ENCODE data around the gene FMN1. TPM values are rescaled to one million over a fixed set of nuclear protein-coding genes. Genes with fewer than 3 reads are reported as not detected.

Gene FMN1
- polyA plus RNA-seq, 2 donors = 1.0 to 2.1 TPM

DNA sequence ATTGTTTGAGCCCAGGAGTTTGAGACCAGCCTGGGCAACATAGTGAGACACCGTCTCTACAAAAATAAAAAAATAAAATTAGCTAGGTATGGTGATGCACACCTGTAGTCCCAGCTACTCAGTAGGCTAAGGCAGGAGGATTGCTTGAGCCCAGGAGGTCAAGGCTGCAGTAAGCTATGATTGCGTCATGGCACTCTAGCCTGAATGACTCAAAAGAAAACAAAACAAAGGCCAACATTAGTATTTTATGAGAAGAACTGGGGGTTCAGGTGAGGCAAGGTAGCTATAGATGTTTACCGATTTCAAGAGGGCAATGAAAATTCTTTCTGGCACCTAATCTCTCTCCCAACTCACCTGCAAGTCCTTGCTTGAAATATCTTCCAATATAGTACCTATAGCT, 399.5 kb downstream of the FMN1 start:
- Histone ChIP-seq H3K36me3 (ENCODE audit: control insufficient read depth in 2 of 2, insufficient read depth in 2 of 2, low read length in 1 of 2) (no peaks in the 10 kb centered on the region), H3K27ac (ENCODE audit: low read depth in 2 of 2, low read length in 1 of 2) (no peak overlapping the region), H3K9me3 (ENCODE audit: control insufficient read depth in 2 of 2, insufficient read depth in 1 of 2, low read depth in 1 of 2, low read length in 1 of 2) (no peaks in the 10 kb centered on the region), H3K27me3 (ENCODE audit: control insufficient read depth in 1 of 2, insufficient read depth in 2 of 2, low read length in 2 of 2) (no peaks in the 10 kb centered on the region), H3K4me3 (ENCODE audit: low read depth in 1 of 2, low read length in 2 of 2) (no peak overlapping the region), H3K4me1 (ENCODE audit: control insufficient read depth in 2 of 2, insufficient read depth in 2 of 2, low read length in 1 of 2) (no peaks in the 10 kb centered on the region)
- WGBS, 2 donors = 60 to 76% methylated on average over 3 of the region's 3 CpGs

DNA sequence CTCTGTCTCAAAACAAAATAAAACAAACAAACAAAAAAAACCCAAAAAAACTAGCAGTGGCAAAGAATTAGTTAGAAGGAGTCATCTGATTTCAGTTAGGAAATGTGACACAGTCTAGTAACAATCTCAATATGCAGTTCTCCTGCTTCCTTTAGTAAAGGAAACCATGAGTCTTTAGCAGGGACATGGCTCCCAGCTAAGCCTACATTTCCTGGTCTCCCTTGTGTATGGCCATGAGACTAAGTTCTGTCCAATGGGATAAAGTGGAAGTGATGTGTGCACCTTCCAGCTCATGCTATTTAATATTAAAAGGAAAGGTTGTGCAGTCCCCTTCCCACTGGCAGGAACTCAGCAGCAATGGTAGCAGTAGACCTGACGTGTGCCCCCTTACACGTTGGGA, 402.1 kb downstream of the FMN1 start:
- 36 to 57% methylated on average over 2 of the region's 2 CpGs for WGBS, 2 donors

DNA sequence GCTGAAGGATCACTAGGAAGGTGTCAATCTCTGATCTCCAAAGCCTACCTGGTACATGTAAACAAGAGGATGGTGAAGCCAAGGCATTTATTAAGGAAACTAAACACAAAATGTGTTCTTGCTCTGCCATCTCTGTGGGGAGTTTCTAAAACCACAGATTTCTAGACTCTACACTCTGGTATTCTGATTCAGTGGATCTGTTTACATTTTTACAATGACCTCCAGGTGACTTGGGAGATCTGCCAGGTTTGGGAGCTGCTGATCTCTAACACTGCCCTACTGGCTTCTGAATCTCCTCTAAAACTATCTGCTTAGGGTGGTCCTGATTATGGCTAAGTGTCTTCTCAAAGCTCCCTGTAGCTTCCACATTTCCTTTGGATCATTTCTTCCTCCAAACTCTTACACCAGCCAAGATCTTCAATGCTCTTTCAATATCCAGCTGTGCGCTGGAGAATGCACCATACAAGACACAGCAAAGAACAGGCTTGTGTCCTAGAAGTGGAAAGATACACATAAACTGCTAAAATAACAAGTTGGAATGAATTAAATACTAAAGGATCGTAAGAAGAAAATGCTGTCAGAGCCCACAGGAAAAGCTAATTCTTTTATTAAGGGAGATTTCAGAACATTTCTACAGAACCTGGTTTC, 404.0 kb downstream of the FMN1 start:
- H3K4me3 ChIP-seq (ENCODE audit: low read depth in 1 of 2, low read length in 2 of 2) = no peak overlapping the region
- H3K27me3 ChIP-seq (ENCODE audit: control insufficient read depth in 1 of 2, insufficient read depth in 2 of 2, low read length in 2 of 2) = no peaks in the 10 kb centered on the region
- no peak overlapping the region for H3K27ac ChIP-seq (ENCODE audit: low read depth in 2 of 2, low read length in 1 of 2)
- 86 to 91% methylated on average over 2 of the region's 2 CpGs for WGBS, 2 donors
- no peaks in the 10 kb centered on the region for H3K4me1 ChIP-seq (ENCODE audit: control insufficient read depth in 2 of 2, insufficient read depth in 2 of 2, low read length in 1 of 2)
- no peaks in the 10 kb centered on the region for H3K9me3 ChIP-seq (ENCODE audit: control insufficient read depth in 2 of 2, insufficient read depth in 1 of 2, low read depth in 1 of 2, low read length in 1 of 2)
- no peaks in the 10 kb centered on the region for H3K36me3 ChIP-seq (ENCODE audit: control insufficient read depth in 2 of 2, insufficient read depth in 2 of 2, low read length in 1 of 2)

More for the DNA sequence above, 402.1 kb downstream of the FMN1 start:
- Histone ChIP-seq H3K4me1 (ENCODE audit: control insufficient read depth in 2 of 2, insufficient read depth in 2 of 2, low read length in 1 of 2) (no peaks in the 10 kb centered on the region), H3K36me3 (ENCODE audit: control insufficient read depth in 2 of 2, insufficient read depth in 2 of 2, low read length in 1 of 2) (no peaks in the 10 kb centered on the region), H3K27ac (ENCODE audit: low read depth in 2 of 2, low read length in 1 of 2) (no peak overlapping the region), H3K27me3 (ENCODE audit: control insufficient read depth in 1 of 2, insufficient read depth in 2 of 2, low read length in 2 of 2) (no peaks in the 10 kb centered on the region), H3K9me3 (ENCODE audit: control insufficient read depth in 2 of 2, insufficient read depth in 1 of 2, low read depth in 1 of 2, low read length in 1 of 2) (no peaks in the 10 kb centered on the region), H3K4me3 (ENCODE audit: low read depth in 1 of 2, low read length in 2 of 2) (no peak overlapping the region)

DNA sequence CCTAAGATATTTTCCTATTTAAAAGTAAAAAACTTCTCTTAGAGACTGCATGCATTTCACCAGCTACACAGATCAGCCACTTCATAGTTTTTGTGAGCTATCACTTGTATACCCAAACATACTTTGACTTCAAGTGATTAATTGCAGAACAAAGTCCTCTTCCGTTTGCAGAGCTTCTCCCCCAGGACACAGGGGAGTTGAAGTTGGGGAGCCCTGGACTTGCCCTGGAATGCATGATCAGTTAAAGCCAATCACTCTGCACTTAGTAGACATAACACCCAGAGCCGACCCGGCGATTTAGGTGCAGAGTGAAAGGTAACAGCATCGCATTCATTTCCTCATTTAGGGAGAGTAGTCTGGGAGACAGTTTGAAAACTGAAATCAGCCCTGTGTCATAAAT, 406.6 kb downstream of the FMN1 start:
- Histone ChIP-seq H3K9me3 (ENCODE audit: control insufficient read depth in 2 of 2, insufficient read depth in 1 of 2, low read depth in 1 of 2, low read length in 1 of 2) (no peaks in the 10 kb centered on the region), H3K27me3 (ENCODE audit: control insufficient read depth in 1 of 2, insufficient read depth in 2 of 2, low read length in 2 of 2) (no peaks in the 10 kb centered on the region), H3K36me3 (ENCODE audit: control insufficient read depth in 2 of 2, insufficient read depth in 2 of 2, low read length in 1 of 2) (no peaks in the 10 kb centered on the region), H3K27ac (ENCODE audit: low read depth in 2 of 2, low read length in 1 of 2) (no peak overlapping the region), H3K4me1 (ENCODE audit: control insufficient read depth in 2 of 2, insufficient read depth in 2 of 2, low read length in 1 of 2) (no peaks in the 10 kb centered on the region), H3K4me3 (ENCODE audit: low read depth in 1 of 2, low read length in 2 of 2) (no peak overlapping the region)
- whole genome bisulfite sequencing, 2 donors = 67 to 78% methylated on average over 5 of the region's 5 CpGs

DNA sequence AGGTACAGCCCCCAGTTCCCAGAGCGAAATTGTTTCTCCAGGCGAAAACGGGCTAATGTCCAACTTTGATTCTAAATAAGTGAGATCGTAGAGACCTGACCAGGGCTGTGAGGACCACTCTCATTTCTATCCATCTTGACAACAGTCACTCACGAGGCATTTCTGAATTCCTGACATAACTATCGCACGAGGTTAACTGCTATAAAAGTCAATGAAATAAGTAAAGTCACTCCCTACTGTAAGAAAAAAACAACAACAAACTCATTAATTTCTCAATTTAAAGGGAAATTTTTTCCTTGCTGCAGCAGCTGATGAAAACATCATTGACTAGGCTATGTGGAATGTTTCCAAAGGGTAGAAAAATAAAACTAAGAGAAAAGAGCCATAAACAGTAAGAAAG, 407.6 kb downstream of the FMN1 start:
- H3K4me3 ChIP-seq (ENCODE audit: low read depth in 1 of 2, low read length in 2 of 2) = no peak overlapping the region
- H3K4me1 ChIP-seq (ENCODE audit: control insufficient read depth in 2 of 2, insufficient read depth in 2 of 2, low read length in 1 of 2) = no peaks in the 10 kb centered on the region
- H3K36me3 ChIP-seq (ENCODE audit: control insufficient read depth in 2 of 2, insufficient read depth in 2 of 2, low read length in 1 of 2) = no peaks in the 10 kb centered on the region
- no peaks in the 10 kb centered on the region for H3K9me3 ChIP-seq (ENCODE audit: control insufficient read depth in 2 of 2, insufficient read depth in 1 of 2, low read depth in 1 of 2, low read length in 1 of 2)
- H3K27me3 ChIP-seq (ENCODE audit: control insufficient read depth in 1 of 2, insufficient read depth in 2 of 2, low read length in 2 of 2) = no peaks in the 10 kb centered on the region
- no peak overlapping the region for H3K27ac ChIP-seq (ENCODE audit: low read depth in 2 of 2, low read length in 1 of 2)
- 89 to 93% methylated on average over 7 of the region's 7 CpGs for WGBS, 2 donors

DNA sequence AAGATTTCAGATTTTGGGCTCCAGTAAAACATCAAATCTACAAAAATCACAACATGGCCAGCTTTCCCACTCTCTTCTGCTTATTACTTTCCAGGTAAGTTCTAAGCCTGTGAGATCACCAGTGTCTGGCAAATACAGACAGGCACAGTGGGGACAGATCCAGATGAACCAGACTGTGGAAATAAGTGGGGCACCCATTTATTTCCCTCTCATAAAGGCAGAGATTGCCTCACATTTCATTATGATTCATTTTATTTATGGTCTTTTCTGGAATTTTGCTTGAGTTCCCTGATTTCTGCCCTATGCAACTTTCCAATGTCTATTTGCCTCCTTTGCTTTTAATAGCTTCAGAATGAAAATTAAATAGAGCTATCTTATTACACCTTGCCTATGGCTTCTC, 409.9 kb downstream of the FMN1 start:
- Histone ChIP-seq H3K27ac (ENCODE audit: low read depth in 2 of 2, low read length in 1 of 2) (no peak overlapping the region), H3K4me3 (ENCODE audit: low read depth in 1 of 2, low read length in 2 of 2) (no peak overlapping the region), H3K4me1 (ENCODE audit: control insufficient read depth in 2 of 2, insufficient read depth in 2 of 2, low read length in 1 of 2) (no peaks in the 10 kb centered on the region), H3K36me3 (ENCODE audit: control insufficient read depth in 2 of 2, insufficient read depth in 2 of 2, low read length in 1 of 2) (no peaks in the 10 kb centered on the region), H3K9me3 (ENCODE audit: control insufficient read depth in 2 of 2, insufficient read depth in 1 of 2, low read depth in 1 of 2, low read length in 1 of 2) (no peaks in the 10 kb centered on the region), H3K27me3 (ENCODE audit: control insufficient read depth in 1 of 2, insufficient read depth in 2 of 2, low read length in 2 of 2) (no peaks in the 10 kb centered on the region)

DNA sequence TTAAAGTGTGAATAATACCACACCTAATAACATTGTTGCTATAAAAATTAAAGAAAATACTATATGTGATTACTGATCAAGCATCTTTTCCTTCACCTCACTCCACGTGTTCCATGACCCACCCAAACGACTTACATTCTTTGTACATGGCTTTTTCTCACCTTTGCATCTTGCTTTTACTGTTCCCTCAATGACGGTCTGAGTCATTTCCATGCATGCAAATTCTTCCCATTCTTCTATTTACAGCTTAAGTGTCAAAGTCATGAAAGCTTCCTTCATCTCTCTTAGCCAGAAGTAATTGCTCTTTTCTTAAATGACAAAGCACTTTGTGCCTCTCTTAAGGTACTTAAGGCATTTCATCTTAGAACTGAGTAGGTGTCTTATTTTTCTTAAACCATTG, 412.7 kb downstream of the FMN1 start:
- 77 to 86% methylated on average over 3 of the region's 3 CpGs for WGBS, 2 donors
- H3K36me3 ChIP-seq (ENCODE audit: control insufficient read depth in 2 of 2, insufficient read depth in 2 of 2, low read length in 1 of 2) = no peaks in the 10 kb centered on the region
- no peaks in the 10 kb centered on the region for H3K4me1 ChIP-seq (ENCODE audit: control insufficient read depth in 2 of 2, insufficient read depth in 2 of 2, low read length in 1 of 2)

DNA sequence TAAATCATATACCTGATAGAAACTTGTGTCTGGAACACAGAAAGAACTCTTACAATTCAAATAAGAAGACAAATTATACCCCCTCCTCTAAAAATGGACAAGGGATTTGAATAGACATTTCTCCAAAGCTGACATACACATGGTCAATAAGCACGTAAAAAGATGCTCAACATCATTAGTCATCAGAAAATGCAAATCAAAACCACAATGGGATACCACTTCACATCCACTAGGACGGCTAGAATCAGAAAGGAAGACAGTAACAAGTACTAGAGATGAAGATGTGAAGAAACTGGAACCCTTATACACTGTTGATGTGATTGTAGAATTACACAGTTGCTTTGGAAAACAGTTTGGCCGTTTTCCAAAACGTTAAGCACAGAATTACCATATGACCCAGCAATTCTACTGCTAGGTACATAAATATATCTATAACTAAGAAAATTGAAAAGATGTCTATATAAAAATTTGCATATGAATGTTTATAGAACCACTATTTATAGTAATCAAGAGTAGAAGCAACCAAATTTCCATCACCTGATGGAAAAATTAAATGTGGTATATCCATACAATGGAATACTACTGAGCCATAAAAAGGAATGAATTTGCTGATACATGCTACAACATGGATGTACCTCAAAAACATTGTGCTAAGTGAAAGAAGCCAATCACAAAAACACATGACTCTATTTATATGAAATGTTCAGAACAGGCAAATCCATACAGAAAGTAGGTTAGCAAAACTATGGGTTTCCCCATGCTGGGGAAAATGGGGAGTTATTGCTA, 415.9 kb downstream of the FMN1 start:
- WGBS, 2 donors = 87 to 88% methylated on average over 4 of the region's 4 CpGs
- Histone ChIP-seq H3K4me3 (ENCODE audit: low read depth in 1 of 2, low read length in 2 of 2) (no peak overlapping the region), H3K4me1 (ENCODE audit: control insufficient read depth in 2 of 2, insufficient read depth in 2 of 2, low read length in 1 of 2) (no peaks in the 10 kb centered on the region), H3K27ac (ENCODE audit: low read depth in 2 of 2, low read length in 1 of 2) (no peak overlapping the region), H3K9me3 (ENCODE audit: control insufficient read depth in 2 of 2, insufficient read depth in 1 of 2, low read depth in 1 of 2, low read length in 1 of 2) (no peaks in the 10 kb centered on the region), H3K27me3 (ENCODE audit: control insufficient read depth in 1 of 2, insufficient read depth in 2 of 2, low read length in 2 of 2) (no peaks in the 10 kb centered on the region), H3K36me3 (ENCODE audit: control insufficient read depth in 2 of 2, insufficient read depth in 2 of 2, low read length in 1 of 2) (no peaks in the 10 kb centered on the region)

More for the DNA sequence above, 412.7 kb downstream of the FMN1 start:
- no peaks in the 10 kb centered on the region for H3K9me3 ChIP-seq (ENCODE audit: control insufficient read depth in 2 of 2, insufficient read depth in 1 of 2, low read depth in 1 of 2, low read length in 1 of 2)
- no peak overlapping the region for H3K4me3 ChIP-seq (ENCODE audit: low read depth in 1 of 2, low read length in 2 of 2)
- no peak overlapping the region for H3K27ac ChIP-seq (ENCODE audit: low read depth in 2 of 2, low read length in 1 of 2)
- H3K27me3 ChIP-seq (ENCODE audit: control insufficient read depth in 1 of 2, insufficient read depth in 2 of 2, low read length in 2 of 2) = no peaks in the 10 kb centered on the region

DNA sequence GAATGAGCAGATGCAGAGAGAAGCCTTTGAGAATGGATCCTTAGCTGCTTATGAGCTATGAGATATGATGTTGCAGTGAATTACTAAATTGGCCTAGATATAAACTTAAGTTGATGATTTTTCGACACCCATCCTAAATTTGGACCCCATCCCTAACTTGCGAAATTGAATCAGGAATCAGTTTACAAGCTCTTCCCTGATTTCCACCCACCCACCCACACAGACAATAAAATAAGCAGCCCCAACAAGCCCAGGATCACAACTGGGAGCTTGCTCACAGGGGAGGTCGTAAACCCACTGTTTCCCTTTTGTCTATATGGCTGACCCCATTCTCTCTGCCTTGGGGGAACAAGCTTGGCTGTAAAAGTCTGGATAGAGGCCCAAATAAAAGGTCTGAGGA, 419.4 kb downstream of the FMN1 start:
- Histone ChIP-seq H3K27ac (ENCODE audit: low read depth in 2 of 2, low read length in 1 of 2) (no peak overlapping the region), H3K27me3 (ENCODE audit: control insufficient read depth in 1 of 2, insufficient read depth in 2 of 2, low read length in 2 of 2) (no peaks in the 10 kb centered on the region), H3K9me3 (ENCODE audit: control insufficient read depth in 2 of 2, insufficient read depth in 1 of 2, low read depth in 1 of 2, low read length in 1 of 2) (no peaks in the 10 kb centered on the region), H3K4me3 (ENCODE audit: low read depth in 1 of 2, low read length in 2 of 2) (no peak overlapping the region), H3K36me3 (ENCODE audit: control insufficient read depth in 2 of 2, insufficient read depth in 2 of 2, low read length in 1 of 2) (peaks cover 0 to 3% of the 10 kb centered on the region in 2 donors), H3K4me1 (ENCODE audit: control insufficient read depth in 2 of 2, insufficient read depth in 2 of 2, low read length in 1 of 2) (no peaks in the 10 kb centered on the region)
- 78 to 87% methylated on average over 3 of the region's 3 CpGs for WGBS, 2 donors

DNA sequence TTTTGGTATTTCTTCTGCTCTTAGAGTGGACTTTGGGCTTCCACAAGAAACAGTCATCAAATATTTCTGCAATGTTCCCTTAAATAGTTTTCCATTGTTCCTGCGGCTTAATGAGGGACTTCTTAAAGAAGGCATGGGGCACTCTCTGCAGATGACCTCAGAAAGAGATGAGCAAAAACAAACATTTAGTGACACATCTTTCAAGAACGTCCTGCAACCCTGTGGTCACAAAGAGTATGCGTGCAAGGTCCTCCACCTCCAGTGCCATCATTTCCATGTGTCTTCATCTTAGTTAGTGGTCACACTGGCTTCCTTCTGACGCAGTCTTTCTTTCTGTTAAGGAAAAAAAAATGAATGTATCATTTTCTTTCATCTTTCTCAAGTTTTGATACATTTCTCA, 420.5 kb downstream of the FMN1 start:
- Histone ChIP-seq H3K27ac (ENCODE audit: low read depth in 2 of 2, low read length in 1 of 2) (no peak overlapping the region), H3K4me1 (ENCODE audit: control insufficient read depth in 2 of 2, insufficient read depth in 2 of 2, low read length in 1 of 2) (no peaks in the 10 kb centered on the region), H3K36me3 (ENCODE audit: control insufficient read depth in 2 of 2, insufficient read depth in 2 of 2, low read length in 1 of 2) (peaks cover 0 to 3% of the 10 kb centered on the region in 2 donors), H3K9me3 (ENCODE audit: control insufficient read depth in 2 of 2, insufficient read depth in 1 of 2, low read depth in 1 of 2, low read length in 1 of 2) (no peaks in the 10 kb centered on the region), H3K4me3 (ENCODE audit: low read depth in 1 of 2, low read length in 2 of 2) (no peak overlapping the region), H3K27me3 (ENCODE audit: control insufficient read depth in 1 of 2, insufficient read depth in 2 of 2, low read length in 2 of 2) (no peaks in the 10 kb centered on the region)
- 73 to 83% methylated on average over 4 of the region's 4 CpGs for WGBS, 2 donors

Measured in esophagus (tissue), 2 donors.